ENCODE measurements around the gene SCART1. TPM values are rescaled to one million over a fixed set of nuclear protein-coding genes. Genes with fewer than 3 reads are reported as not detected.
"Not testable (repeated sequence)": the region's sequence is repeated elsewhere in the genome, so short reads cannot be mapped to it uniquely, and the experiment has no call there.

The SCART1 gene
- total and polyA plus RNA-seq, 7 donors: 0.08 to 1.8 (median 0.58) TPM

GRCh38 chr10:133466683-133467275, 13.0 kb downstream of the SCART1 start:
- Histone ChIP-seq H3K4me1 (no peaks in the 10 kb centered on the region), H3K27me3 (ENCODE audit: insufficient read depth in 3 of 3, low read length in 2 of 3) (no peaks in the 10 kb centered on the region), H3K36me3 (ENCODE audit: insufficient read depth in 1 of 2, low read depth in 1 of 2) (no peaks in the 10 kb centered on the region), H3K9me3 (no peaks in the 10 kb centered on the region), H3K4me3 (no peak overlapping the region), H3K27ac (no peak overlapping the region)
- no peak for TF ChIP-seq CTCF (IDR thresholded peaks at IDR 0.05)
- ATAC-seq: no peak
- DNase-seq: no peak
- intact Hi-C loops (cut with DNase I): no loop called here
- 91 to 93% (median 92%) methylated on average over 7 of the region's 7 CpGs for WGBS, 3 donors

DNA sequence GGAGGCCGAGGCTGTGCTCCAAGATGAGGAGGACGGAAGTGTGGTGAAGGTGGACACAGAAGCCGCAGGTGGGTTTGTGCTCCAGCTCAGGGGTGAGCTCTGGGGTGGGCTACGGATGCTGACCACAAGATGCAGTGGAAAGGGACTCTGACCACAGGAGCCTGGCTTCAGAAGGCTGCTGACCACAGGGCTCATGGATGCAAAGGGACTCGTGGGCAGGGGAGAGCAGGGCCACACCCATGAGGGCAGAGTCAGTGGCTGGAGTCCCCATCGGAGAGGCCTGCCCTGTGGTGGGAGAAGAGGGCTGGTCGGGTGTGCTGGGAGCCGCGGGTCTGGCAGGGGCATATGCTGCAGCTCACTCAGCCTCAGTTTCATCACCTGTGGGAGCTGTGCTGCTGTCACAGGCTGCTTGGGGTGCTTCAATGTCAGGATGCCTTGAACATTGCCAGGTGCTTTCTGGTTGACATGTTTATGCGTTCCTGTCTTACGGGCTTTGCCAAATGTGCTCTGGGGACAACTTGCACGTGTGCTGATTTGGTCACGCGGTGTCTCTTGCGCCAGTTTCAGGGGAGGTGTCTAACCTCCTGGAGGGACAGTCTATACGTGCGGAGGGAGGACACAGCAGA, 13.7 kb downstream of the SCART1 start:
- Histone ChIP-seq H3K4me1 (no peaks in the 10 kb centered on the region), H3K27ac (no peak overlapping the region), H3K9me3 (no peaks in the 10 kb centered on the region), H3K4me3 (no peak overlapping the region), H3K36me3 (ENCODE audit: insufficient read depth in 1 of 2, low read depth in 1 of 2) (no peaks in the 10 kb centered on the region), H3K27me3 (ENCODE audit: insufficient read depth in 3 of 3, low read length in 2 of 3) (no peaks in the 10 kb centered on the region)
- intact Hi-C loops (cut with DNase I): no loop called here
- no peak for TF ChIP-seq CTCF (IDR thresholded peaks at IDR 0.05)
- WGBS, 3 donors: 88 to 92% (median 89%) methylated on average over 17 of the region's 17 CpGs
- no peak for DNase-seq
- no peak for ATAC-seq

- intact Hi-C loops (cut with DNase I); H3K9me3 ChIP-seq; DNase-seq; H3K4me1 ChIP-seq; H3K36me3 ChIP-seq (ENCODE audit: insufficient read depth in 1 of 2, low read depth in 1 of 2); H3K27me3 ChIP-seq (ENCODE audit: insufficient read depth in 3 of 3, low read length in 2 of 3); H3K27ac ChIP-seq; ATAC-seq; H3K4me3 ChIP-seq: not testable (repeated sequence)
- whole genome bisulfite sequencing, 3 donors: 78 to 86% (median 79%) methylated on average over 3 of the region's 3 CpGs
Measured at GRCh38 chr10:133469205-133469604, 15.5 kb downstream of the SCART1 start.

GRCh38 chr10:133471300-133472109, 17.8 kb downstream of the SCART1 start:
- Histone ChIP-seq H3K27ac (no peak overlapping the region), H3K4me1 (no peaks in the 10 kb centered on the region), H3K9me3 (no peaks in the 10 kb centered on the region), H3K4me3 (no peak overlapping the region), H3K27me3 (ENCODE audit: insufficient read depth in 3 of 3, low read length in 2 of 3) (no peaks in the 10 kb centered on the region), H3K36me3 (ENCODE audit: insufficient read depth in 1 of 2, low read depth in 1 of 2) (no peaks in the 10 kb centered on the region)
- 74 to 83% (median 81%) methylated on average over 7 of the region's 7 CpGs for WGBS, 3 donors
- no peak for TF ChIP-seq CTCF (IDR thresholded peaks at IDR 0.05)
- intact Hi-C loops (cut with DNase I): no loop called here
- DNase-seq (no peak), ATAC-seq (no peak)

DNA sequence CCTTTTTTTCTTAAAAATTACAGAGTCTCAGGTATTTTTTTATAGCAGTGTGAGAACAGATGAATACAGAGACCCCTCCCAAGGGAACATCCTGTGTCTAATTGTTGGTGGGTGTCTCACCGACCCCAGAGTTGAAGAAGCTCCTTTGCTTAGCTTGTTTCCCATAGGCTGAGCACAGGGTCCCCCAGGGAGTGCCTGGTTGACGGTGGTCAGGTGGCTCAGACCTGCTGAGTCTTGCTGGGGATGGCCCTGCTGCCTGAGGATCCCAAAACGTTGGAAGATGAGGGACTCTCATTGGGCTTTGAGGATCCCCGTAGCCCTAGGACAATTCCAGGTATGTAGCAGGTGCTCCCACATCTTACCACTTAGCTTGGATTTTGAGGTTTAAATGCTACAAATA, 19.5 kb downstream of the SCART1 start:
- intact Hi-C loops (cut with DNase I): no loop called here

More for the DNA sequence above, 19.5 kb downstream of the SCART1 start:
- Histone ChIP-seq H3K36me3 (ENCODE audit: insufficient read depth in 1 of 2, low read depth in 1 of 2) (no peaks in the 10 kb centered on the region), H3K27ac (no peak overlapping the region), H3K4me1 (no peaks in the 10 kb centered on the region), H3K4me3 (no peak overlapping the region), H3K27me3 (ENCODE audit: insufficient read depth in 3 of 3, low read length in 2 of 3) (no peaks in the 10 kb centered on the region), H3K9me3 (no peaks in the 10 kb centered on the region)
- TF ChIP-seq CTCF (IDR thresholded peaks at IDR 0.05): no peak
- WGBS, 3 donors: 57 to 58% (median 58%) methylated on average over 4 of the region's 4 CpGs
- ATAC-seq (no peak), DNase-seq (no peak)
